ENCODE measurements around the gene PNMA6E. TPM values are rescaled to one million over a fixed set of nuclear protein-coding genes. Genes with fewer than 3 reads are reported as not detected.
A peak's percentile ranks its signal among the peaks of the same experiment; 100 is the strongest.

PNMA6E gene
- polyA plus RNA-seq, 6 donors from 2014 or later, result not detected

DNA sequence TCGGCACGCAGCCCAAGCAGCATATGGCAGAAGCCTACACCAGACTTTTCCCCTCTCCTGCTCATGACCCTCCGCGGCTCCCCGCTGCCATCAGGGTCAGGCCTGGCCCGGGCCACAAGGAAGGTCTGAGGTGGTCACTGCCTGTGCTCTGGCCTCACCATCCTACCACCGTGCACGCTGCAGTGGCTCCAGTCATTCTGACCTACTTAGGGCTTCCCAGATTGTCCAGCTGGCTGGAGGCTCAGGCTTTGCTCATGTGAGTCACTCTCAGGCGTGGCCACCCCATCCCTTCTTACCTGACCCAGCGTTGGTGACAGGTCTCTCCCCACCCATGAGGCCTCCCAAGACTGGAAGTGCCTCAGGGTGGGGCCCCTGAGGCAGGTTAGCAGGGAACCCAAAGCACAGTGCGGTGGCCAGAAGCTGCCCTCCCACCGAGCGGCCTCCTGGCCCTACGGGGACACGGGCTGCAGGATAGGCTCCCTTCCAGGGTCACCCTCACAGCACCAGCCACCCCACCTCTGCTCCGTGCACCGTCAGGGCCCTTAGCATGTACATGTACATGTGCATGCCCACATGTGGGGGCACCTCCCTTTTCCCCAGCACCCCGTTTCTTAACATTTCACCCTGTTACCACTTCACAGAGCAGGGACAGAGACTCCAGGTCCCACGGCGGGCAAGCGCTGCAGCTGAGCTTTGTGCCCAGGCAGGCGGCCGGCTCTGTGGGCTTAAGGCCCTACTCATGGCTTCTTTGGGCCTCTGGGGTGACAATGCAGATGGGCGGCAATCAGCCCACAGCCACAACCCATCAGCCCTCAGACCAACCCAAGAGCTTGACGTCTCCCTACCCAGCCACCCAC is 42.6 kb upstream of the PNMA6E start:
- peaks cover 0 to 11% (median 5%) of the 10 kb centered on the region in 7 donors for H3K9me3 Mint-ChIP-seq
- no peak overlapping the region for H3K27ac Mint-ChIP-seq

GRCh38 chrX:153442463-153442862 is 41.3 kb upstream of the PNMA6E start:
- no peak for DNase-seq
- no peak overlapping the region for H3K27ac Mint-ChIP-seq
- H3K4me1 Mint-ChIP-seq, result no peaks in the 10 kb centered on the region
- peaks cover 0 to 18% (median 0%) of the 10 kb centered on the region in 3 donors for H3K27me3 Mint-ChIP-seq
- no peaks in the 10 kb centered on the region for H3K36me3 Mint-ChIP-seq
- H3K9me3 Mint-ChIP-seq, result peaks cover 0 to 11% (median 6%) of the 10 kb centered on the region in 7 donors
- no peak overlapping the region for H3K4me3 Mint-ChIP-seq
- ATAC-seq (ENCODE audit: low read depth in 2 of 2), result no peak

More for the DNA sequence above, 42.6 kb upstream of the PNMA6E start:
- ATAC-seq (ENCODE audit: low read depth in 2 of 2) (no peak), DNase-seq (no peak)
- H3K36me3 Mint-ChIP-seq, result no peaks in the 10 kb centered on the region
- no peaks in the 10 kb centered on the region for H3K4me1 Mint-ChIP-seq
- H3K4me3 Mint-ChIP-seq, result no peak overlapping the region
- peaks cover 0 to 13% (median 0%) of the 10 kb centered on the region in 3 donors for H3K27me3 Mint-ChIP-seq

GRCh38 chrX:153441981-153442380 is 40.8 kb upstream of the PNMA6E start:
- H3K9me3 Mint-ChIP-seq, result peaks cover 0 to 11% (median 6%) of the 10 kb centered on the region in 7 donors
- H3K27ac Mint-ChIP-seq, result no peak overlapping the region
- no peaks in the 10 kb centered on the region for H3K36me3 Mint-ChIP-seq
- H3K27me3 Mint-ChIP-seq, result peaks cover 0 to 18% (median 0%) of the 10 kb centered on the region in 3 donors
- H3K4me1 Mint-ChIP-seq, result no peaks in the 10 kb centered on the region
- DNase-seq, result no peak
- no peak overlapping the region for H3K4me3 Mint-ChIP-seq
- ATAC-seq (ENCODE audit: low read depth in 2 of 2), result no peak

- ATAC-seq (ENCODE audit: low read depth in 2 of 2) (no peak), DNase-seq (no peak)
- no peaks in the 10 kb centered on the region for H3K4me1 Mint-ChIP-seq
- no peak overlapping the region for H3K27ac Mint-ChIP-seq
- H3K27me3 Mint-ChIP-seq, result peaks cover 0 to 18% (median 0%) of the 10 kb centered on the region in 3 donors
- peaks cover 0 to 11% (median 6%) of the 10 kb centered on the region in 7 donors for H3K9me3 Mint-ChIP-seq
- no peak overlapping the region for H3K4me3 Mint-ChIP-seq
- H3K36me3 Mint-ChIP-seq, result no peaks in the 10 kb centered on the region
Measured at GRCh38 chrX:153441296-153441695, 40.1 kb upstream of the PNMA6E start.

DNA sequence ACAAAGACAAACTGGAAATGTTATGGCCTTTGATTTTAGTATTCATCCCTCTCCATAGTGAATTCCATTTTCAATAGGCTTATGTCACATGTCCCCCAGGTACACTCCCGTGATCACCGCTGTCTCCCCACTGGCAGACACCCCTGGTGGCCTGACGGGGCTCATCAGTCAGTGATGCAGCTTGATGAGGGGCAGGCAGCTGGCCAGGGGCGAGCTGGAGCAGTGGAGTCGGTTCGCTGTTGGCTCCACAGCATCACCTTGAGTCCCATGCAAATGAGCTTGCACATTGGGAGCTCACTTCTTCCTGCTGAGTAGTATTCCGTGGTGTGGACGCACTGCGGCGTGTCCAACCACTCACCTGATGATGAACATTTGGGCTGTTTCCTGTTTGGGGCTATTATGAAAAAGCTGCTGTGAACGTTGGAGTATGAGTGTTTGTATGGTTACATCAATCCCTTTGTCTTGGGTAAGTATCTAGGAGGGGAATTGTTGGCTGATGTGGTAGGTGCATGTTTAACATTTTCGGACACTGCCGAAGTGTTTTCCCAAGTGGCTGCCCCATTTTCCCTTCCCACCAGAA is 39.5 kb upstream of the PNMA6E start:
- H3K9me3 Mint-ChIP-seq, result peaks cover 0 to 11% (median 6%) of the 10 kb centered on the region in 7 donors
- DNase-seq (no peak), ATAC-seq (ENCODE audit: low read depth in 2 of 2) (no peak)
- H3K4me3 Mint-ChIP-seq, result no peak overlapping the region
- H3K27ac Mint-ChIP-seq, result no peak overlapping the region
- peaks cover 0 to 24% (median 0%) of the 10 kb centered on the region in 3 donors for H3K27me3 Mint-ChIP-seq
- no peaks in the 10 kb centered on the region for H3K36me3 Mint-ChIP-seq
- H3K4me1 Mint-ChIP-seq, result no peaks in the 10 kb centered on the region

GRCh38 chrX:153439977-153440376 is 38.8 kb upstream of the PNMA6E start:
- Mint-ChIP-seq H3K36me3 (no peaks in the 10 kb centered on the region), H3K4me3 (peak overlapping the region in 1 of 8 donors; percentile 2), H3K27me3 (peaks cover 0 to 31% (median 0%) of the 10 kb centered on the region in 3 donors), H3K9me3 (peaks cover 0 to 11% (median 6%) of the 10 kb centered on the region in 7 donors), H3K27ac (peak overlapping the region in 1 of 6 donors; percentile 0), H3K4me1 (no peaks in the 10 kb centered on the region)
- DNase-seq (no peak), ATAC-seq (ENCODE audit: low read depth in 2 of 2) (no peak)

DNA sequence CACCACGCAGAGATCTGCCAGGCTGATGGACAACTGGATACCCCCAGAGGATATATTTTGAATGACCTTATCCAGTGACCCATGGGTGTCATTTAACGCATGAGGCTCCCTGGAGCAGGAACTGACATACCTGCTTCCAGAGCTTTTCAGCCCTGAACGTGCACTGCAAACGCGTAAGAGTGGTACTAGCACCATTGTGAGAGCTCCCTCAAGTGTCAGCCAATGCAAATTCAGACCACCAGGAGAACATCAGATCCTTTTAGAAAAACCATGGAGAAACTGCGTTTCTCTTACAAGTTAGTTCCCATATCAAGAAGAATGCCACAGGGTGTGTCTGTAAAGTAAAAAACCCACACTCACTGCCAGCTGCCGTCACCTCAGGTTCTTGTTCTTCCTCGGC is 37.4 kb upstream of the PNMA6E start:
- H3K36me3 Mint-ChIP-seq, result no peaks in the 10 kb centered on the region
- H3K4me1 Mint-ChIP-seq, result no peaks in the 10 kb centered on the region
- DNase-seq (no peak), ATAC-seq (ENCODE audit: low read depth in 2 of 2) (no peak)
- H3K27me3 Mint-ChIP-seq, result peaks cover 0 to 37% (median 0%) of the 10 kb centered on the region in 3 donors
- H3K9me3 Mint-ChIP-seq, result peaks cover 0 to 11% (median 6%) of the 10 kb centered on the region in 7 donors
- no peak overlapping the region for H3K4me3 Mint-ChIP-seq
- no peak overlapping the region for H3K27ac Mint-ChIP-seq

DNA sequence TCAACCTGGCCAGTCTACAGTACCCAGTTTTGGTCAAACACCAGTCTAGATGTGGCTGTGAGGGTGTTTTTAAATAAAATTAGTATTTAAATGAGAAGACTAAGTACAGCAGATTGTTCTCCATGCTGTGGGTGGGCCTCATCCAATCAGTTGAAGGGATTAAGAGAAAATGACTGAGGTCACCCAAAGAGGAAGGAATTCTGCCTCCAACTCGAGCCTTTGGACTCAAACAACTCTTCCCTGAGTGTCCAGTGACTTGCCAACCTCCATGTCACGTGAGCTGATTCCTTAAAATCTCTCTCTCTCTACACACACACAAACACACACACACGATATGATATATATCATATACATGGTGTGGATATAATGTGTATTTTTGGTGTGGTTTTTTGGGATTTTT is 34.7 kb upstream of the PNMA6E start:
- H3K4me3 Mint-ChIP-seq, result no peak overlapping the region
- ATAC-seq (ENCODE audit: low read depth in 2 of 2) (no peak), DNase-seq (no peak)
- no peaks in the 10 kb centered on the region for H3K4me1 Mint-ChIP-seq
- peak overlapping the region in 1 of 6 donors; percentile 70 for H3K27ac Mint-ChIP-seq
- peaks cover 0 to 41% (median 0%) of the 10 kb centered on the region in 3 donors for H3K27me3 Mint-ChIP-seq
- H3K36me3 Mint-ChIP-seq, result peaks cover 0 to 5% of the 10 kb centered on the region in 2 donors
- H3K9me3 Mint-ChIP-seq, result peaks cover 0 to 14% (median 10%) of the 10 kb centered on the region in 7 donors

GRCh38 chrX:153434801-153435200 is 33.7 kb upstream of the PNMA6E start:
- no peak for DNase-seq
- ATAC-seq (ENCODE audit: low read depth in 2 of 2), result no peak
- H3K36me3 Mint-ChIP-seq, result peaks cover 0 to 12% of the 10 kb centered on the region in 2 donors
- H3K4me1 Mint-ChIP-seq, result no peaks in the 10 kb centered on the region
- no peak overlapping the region for H3K27ac Mint-ChIP-seq
- H3K27me3 Mint-ChIP-seq, result peaks cover 0 to 44% (median 0%) of the 10 kb centered on the region in 3 donors
- H3K4me3 Mint-ChIP-seq, result no peak overlapping the region
- H3K9me3 Mint-ChIP-seq, result peaks cover 2 to 19% (median 9%) of the 10 kb centered on the region in 7 donors

GRCh38 chrX:153433781-153434285 is 32.7 kb upstream of the PNMA6E start:
- Mint-ChIP-seq H3K4me3 (no peak overlapping the region), H3K27me3 (peaks cover 0 to 37% (median 0%) of the 10 kb centered on the region in 3 donors), H3K36me3 (peaks cover 0 to 12% of the 10 kb centered on the region in 2 donors), H3K4me1 (no peaks in the 10 kb centered on the region), H3K9me3 (peaks cover 2 to 16% (median 8%) of the 10 kb centered on the region in 7 donors), H3K27ac (no peak overlapping the region)
- no peak for DNase-seq
- no peak for ATAC-seq (ENCODE audit: low read depth in 2 of 2)

DNA sequence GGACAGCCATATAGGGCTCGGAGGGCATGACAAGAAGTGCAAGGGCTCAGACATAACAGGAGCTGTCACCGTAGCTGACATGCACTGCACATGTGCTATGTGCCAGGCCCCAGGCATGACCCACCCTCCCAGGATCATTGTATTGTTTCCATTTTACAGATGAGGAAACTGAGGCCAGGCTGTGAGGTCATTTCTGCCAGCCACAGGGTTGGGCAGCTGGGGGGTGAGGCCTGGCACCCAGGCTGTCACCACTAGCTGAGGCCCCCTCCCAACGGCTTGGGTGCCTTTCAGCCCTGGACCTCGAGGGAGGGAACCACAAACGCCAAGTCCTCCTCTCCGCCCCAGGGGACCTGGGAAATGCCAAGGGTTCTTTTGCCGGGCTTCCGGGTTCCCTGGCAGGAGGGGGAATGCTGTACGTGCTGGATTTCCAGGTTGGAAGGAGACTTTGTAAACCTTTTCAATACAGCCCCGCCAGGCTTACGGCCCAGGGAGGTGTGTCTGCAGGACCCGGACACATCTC is 32.1 kb upstream of the PNMA6E start:
- no peak overlapping the region for H3K27ac Mint-ChIP-seq
- H3K36me3 Mint-ChIP-seq, result peaks cover 0 to 12% of the 10 kb centered on the region in 2 donors
- no peaks in the 10 kb centered on the region for H3K4me1 Mint-ChIP-seq
- ATAC-seq (ENCODE audit: low read depth in 2 of 2), result no peak
- H3K4me3 Mint-ChIP-seq, result no peak overlapping the region
- peaks cover 0 to 31% (median 0%) of the 10 kb centered on the region in 3 donors for H3K27me3 Mint-ChIP-seq
- H3K9me3 Mint-ChIP-seq, result peaks cover 2 to 15% (median 9%) of the 10 kb centered on the region in 7 donors
- DNase-seq, result no peak

GRCh38 chrX:153430796-153431195 is 29.6 kb upstream of the PNMA6E start:
- Mint-ChIP-seq H3K4me3 (no peak overlapping the region), H3K4me1 (no peaks in the 10 kb centered on the region), H3K27ac (no peak overlapping the region), H3K27me3 (peaks cover 0 to 26% (median 0%) of the 10 kb centered on the region in 3 donors), H3K36me3 (peaks cover 0 to 12% of the 10 kb centered on the region in 2 donors), H3K9me3 (peaks cover 4 to 22% (median 12%) of the 10 kb centered on the region in 7 donors)
- no peak for DNase-seq
- no peak for ATAC-seq (ENCODE audit: low read depth in 2 of 2)

- no peak overlapping the region for H3K4me3 Mint-ChIP-seq
- DNase-seq (no peak), ATAC-seq (ENCODE audit: low read depth in 2 of 2) (no peak)
- H3K4me1 Mint-ChIP-seq, result no peaks in the 10 kb centered on the region
- H3K9me3 Mint-ChIP-seq, result peaks cover 4 to 22% (median 9%) of the 10 kb centered on the region in 7 donors
- peaks cover 0 to 11% of the 10 kb centered on the region in 2 donors for H3K36me3 Mint-ChIP-seq
- H3K27ac Mint-ChIP-seq, result no peak overlapping the region
- H3K27me3 Mint-ChIP-seq, result peaks cover 0 to 11% (median 0%) of the 10 kb centered on the region in 3 donors
Measured at GRCh38 chrX:153426204-153426603, 25.1 kb upstream of the PNMA6E start.

Measured in naive B cell (primary cell).